ENCODE results near the gene PFN4. TPM values are rescaled to one million over a fixed set of nuclear protein-coding genes. Genes with fewer than 3 reads are reported as not detected.

Gene PFN4
- total and polyA plus RNA-seq, 9 of the 15 experiments (the other 6 are each of a cell fraction or from before 2014, with no cell fraction given), result 0.07 to 0.54 (median 0.31) TPM; not detected in 2

- TF ChIP-seq THAP7 (CRISPR knock-in tag; IDR thresholded peaks at IDR 0.05) (no peak), ZNF407 (IDR thresholded peaks at IDR 0.05; ENCODE audit: low read depth) (no peak), EZH2 (IDR thresholded peaks at IDR 0.05; ENCODE audit: borderline replicate concordance, low read depth, low read length) (no peak), MAX (CRISPR knock-in tag; IDR thresholded peaks at IDR 0.05) (peak; percentile 73), GABPB1 (CRISPR knock-in tag; IDR thresholded peaks at IDR 0.05) (peak; percentile 82), ZBTB43 (CRISPR knock-in tag; IDR thresholded peaks at IDR 0.05) (no peak), ZKSCAN8 (CRISPR knock-in tag; IDR thresholded peaks at IDR 0.05) (no peak)
Measured at GRCh38 chr2:24123195-24123921, at the start of gene PFN4, which contains the start of gene FAM228B (continued).
